GM12874 (cell line): ENCODE results near the gene C2orf72.

Experiments
- TF ChIP-seq, protein P1 (sequence below): IDR thresholded peaks from 2 replicates; pipeline ENCODE4 v1.5.1; 2011; ENCODE audit warnings: low read depth, mild to moderate bottlenecking, control low read depth, low read length, moderate library complexity; ENCODE audit not compliant: insufficient read depth

Gene C2orf72

DNA sequence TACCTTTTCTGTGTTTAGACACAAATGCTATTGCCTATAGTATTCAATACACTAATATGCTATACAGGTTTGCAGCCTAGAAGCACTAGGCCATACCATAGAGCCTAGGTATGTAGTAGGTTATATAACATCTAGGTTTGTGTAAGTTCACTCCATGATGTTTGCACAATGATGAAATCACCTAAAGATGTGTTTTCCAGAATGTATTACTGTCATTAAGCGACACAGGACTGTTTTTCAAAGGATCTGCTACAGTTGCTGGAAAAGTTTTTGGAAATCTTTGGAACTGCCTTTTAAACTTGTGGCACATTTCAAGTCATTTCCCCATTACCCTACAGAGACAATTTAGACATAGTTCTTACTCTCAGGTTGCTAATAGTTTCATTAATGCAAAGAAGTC, 28.6 kb downstream of the C2orf72 start:
- TF ChIP-seq, protein P1, sequence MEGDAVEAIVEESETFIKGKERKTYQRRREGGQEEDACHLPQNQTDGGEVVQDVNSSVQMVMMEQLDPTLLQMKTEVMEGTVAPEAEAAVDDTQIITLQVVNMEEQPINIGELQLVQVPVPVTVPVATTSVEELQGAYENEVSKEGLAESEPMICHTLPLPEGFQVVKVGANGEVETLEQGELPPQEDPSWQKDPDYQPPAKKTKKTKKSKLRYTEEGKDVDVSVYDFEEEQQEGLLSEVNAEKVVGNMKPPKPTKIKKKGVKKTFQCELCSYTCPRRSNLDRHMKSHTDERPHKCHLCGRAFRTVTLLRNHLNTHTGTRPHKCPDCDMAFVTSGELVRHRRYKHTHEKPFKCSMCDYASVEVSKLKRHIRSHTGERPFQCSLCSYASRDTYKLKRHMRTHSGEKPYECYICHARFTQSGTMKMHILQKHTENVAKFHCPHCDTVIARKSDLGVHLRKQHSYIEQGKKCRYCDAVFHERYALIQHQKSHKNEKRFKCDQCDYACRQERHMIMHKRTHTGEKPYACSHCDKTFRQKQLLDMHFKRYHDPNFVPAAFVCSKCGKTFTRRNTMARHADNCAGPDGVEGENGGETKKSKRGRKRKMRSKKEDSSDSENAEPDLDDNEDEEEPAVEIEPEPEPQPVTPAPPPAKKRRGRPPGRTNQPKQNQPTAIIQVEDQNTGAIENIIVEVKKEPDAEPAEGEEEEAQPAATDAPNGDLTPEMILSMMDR, result no peak

DNA sequence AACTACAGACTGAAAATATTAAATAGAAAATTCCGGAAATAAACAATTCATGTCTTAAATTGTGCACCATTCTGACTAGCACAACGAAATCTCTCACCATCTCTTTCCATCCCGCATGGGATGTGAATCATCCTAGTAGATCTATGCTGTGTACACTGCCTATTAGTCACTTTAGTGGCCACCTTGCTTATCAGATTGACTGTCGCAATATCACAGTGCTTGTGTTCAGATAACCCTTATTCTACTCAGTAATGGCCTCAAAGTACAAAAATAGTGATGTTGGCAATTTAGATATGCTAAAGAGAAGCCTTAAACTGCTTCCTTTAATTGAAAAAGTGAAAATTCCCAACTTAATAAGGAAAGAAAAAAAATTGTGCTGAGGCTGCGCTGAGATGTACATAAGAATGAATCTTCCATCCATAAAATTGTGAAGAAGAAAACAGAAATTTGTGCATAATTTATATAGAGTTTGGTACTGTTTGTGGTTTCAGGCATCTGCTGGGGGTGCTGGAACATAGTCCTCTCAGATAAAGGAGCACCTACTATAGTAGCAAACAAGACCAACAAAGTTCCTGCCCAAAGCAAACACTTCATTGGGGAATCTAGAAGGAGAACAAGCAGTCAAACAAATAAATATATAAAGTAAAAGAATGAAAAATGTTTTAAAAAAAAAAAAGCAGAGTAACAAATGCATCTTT, 31.4 kb downstream of the C2orf72 start:
- TF ChIP-seq, protein P1, result no peak

GRCh38 chr2:231069379-231070054, 32.2 kb downstream of the C2orf72 start:
- TF ChIP-seq, protein P1, result no peak

- TF ChIP-seq, protein P1, result no peak
Measured at GRCh38 chr2:231084565-231084964, 47.2 kb downstream of the C2orf72 start.

DNA sequence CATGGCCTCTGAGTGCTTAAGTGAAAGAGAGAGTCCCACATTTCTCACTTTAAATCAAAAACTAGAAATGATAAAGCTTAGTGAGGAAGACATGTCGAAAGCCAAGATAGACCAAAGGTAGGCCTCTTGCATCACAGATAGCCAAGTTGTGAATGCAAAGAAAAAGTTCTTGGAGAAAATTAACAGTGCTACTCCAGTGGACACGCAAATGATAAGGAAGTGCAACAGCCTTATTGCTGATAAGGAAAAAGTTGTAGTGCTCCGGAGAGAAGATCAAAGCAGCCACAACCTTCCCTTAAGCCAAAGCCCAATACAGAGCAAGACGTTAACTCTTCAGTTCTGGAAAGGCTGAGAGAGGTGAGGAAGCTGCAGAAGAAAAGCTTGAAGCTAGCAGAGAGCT, 51.4 kb downstream of the C2orf72 start:
- TF ChIP-seq, protein P1, result no peak

DNA sequence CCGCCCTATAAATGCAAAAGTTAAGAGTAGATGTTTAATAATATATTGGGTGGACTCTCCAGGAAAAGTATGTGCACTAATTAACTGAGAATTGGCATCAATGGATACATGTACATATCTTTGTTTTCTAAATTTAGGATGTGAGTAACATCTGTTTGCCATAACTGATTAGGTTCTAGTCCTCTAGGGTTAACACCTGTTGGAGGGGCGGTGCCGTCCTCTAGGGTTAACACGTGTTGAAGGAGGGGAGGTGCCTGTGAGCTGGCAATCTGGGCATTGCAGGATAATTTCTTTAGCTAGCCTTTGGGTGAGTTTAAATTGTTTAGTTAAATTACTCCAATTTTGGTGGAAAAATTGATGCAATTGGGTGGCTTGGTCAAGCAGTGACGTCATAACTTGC, 56.6 kb downstream of the C2orf72 start:
- TF ChIP-seq, protein P1, result no peak

DNA sequence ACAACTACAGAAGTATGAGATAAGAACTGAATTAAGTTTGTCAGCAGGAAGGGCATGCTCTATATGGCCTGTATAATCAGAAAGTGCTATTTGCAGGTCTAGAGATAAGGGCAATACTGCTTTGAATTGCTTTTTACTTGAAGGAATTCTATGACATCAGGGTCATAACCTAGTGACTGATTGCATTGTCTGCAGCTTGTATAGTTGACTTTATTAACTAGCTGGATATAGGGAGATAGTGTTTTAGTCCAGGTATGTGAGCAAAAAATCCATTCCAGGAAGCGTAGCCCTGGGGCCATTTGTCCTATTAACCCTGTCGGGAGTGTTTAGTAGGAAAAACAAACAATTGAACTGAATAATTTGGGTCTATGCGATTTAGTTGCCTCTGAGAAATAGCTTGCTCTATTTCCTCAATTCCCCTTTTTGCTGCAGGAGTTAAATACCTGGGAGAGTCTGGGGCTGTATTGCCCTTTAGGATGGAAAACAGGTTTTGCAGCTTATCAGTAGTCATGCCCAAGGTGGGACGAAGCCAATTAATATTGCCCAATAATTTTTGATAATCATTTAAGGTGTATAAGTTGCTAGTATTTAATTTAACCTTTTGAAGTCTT, 57.5 kb downstream of the C2orf72 start:
- TF ChIP-seq, protein P1, result no peak
